Measurements from ENCODE around the gene GSC2. TPM values are rescaled to one million over a fixed set of nuclear protein-coding genes. Genes with fewer than 3 reads are reported as not detected.
A peak's percentile ranks its signal among the peaks of the same experiment; 100 is the strongest.

Gene GSC2
- total RNA-seq, 2 experiments from 2014 or later, result not detected

GRCh38 chr22:19173047-19174035 is 23.2 kb upstream of the GSC2 start:
- intact Hi-C loops (cut with DNase I, micrococcal nuclease), result no loop called here
- CTCF ChIA-PET, result interaction anchor here (1.2 to 1.9 kb wide), 2 partner anchors 27 to 29 kb away, joined by 3 to 7 read pairs; partner anchors contain the start of gene ESS2
- peaks cover 20 to 21% of the 10 kb centered on the region in 2 experiments for H3K27me3 ChIP-seq (ENCODE audit: control insufficient read depth in 1 of 2, insufficient read depth in 2 of 2, low read length in 2 of 2)
- peaks cover 0 to 7% of the 10 kb centered on the region in 2 experiments for H3K9me3 ChIP-seq (ENCODE audit: control insufficient read depth in 1 of 2, insufficient read depth in 1 of 2, low read length in 2 of 2)
- H3K27ac Mint-ChIP-seq, result peak overlapping the region; percentile 93
- peak overlapping the region; percentile 93 for H3K4me3 Mint-ChIP-seq
- no peak overlapping the region for H3K4me3 ChIP-seq (ENCODE audit: low read length)
- H3K4me1 ChIP-seq (ENCODE audit: insufficient read depth, low read length), result peaks cover 61% of the 10 kb centered on the region
- H3K36me3 Mint-ChIP-seq (ENCODE audit: low read depth), result peaks cover 12% of the 10 kb centered on the region
- no peak for DNase-seq
- ATAC-seq (ENCODE audit: poor library complexity), result no peak
- peaks cover 35% of the 10 kb centered on the region for H3K4me1 Mint-ChIP-seq (ENCODE audit: low read depth)
- POLR2A ChIA-PET, result interaction anchor here (0.6 to 1.1 kb wide), 3 partner anchors 58 to 304 kb away, joined by 3 to 4 read pairs (median 4); no protein-coding TSS in a partner anchor
- H3K9me3 Mint-ChIP-seq, result no peaks in the 10 kb centered on the region
- peaks cover 22% of the 10 kb centered on the region for H3K27me3 Mint-ChIP-seq
- TF ChIP-seq, protein P1, sequence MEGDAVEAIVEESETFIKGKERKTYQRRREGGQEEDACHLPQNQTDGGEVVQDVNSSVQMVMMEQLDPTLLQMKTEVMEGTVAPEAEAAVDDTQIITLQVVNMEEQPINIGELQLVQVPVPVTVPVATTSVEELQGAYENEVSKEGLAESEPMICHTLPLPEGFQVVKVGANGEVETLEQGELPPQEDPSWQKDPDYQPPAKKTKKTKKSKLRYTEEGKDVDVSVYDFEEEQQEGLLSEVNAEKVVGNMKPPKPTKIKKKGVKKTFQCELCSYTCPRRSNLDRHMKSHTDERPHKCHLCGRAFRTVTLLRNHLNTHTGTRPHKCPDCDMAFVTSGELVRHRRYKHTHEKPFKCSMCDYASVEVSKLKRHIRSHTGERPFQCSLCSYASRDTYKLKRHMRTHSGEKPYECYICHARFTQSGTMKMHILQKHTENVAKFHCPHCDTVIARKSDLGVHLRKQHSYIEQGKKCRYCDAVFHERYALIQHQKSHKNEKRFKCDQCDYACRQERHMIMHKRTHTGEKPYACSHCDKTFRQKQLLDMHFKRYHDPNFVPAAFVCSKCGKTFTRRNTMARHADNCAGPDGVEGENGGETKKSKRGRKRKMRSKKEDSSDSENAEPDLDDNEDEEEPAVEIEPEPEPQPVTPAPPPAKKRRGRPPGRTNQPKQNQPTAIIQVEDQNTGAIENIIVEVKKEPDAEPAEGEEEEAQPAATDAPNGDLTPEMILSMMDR (IDR thresholded peaks at IDR 0.05), result no peak
- H3K27ac ChIP-seq (ENCODE audit: low read depth in 1 of 2, low read length in 2 of 2), result no peak overlapping the region
- peaks cover 3% of the 10 kb centered on the region for H3K36me3 ChIP-seq (ENCODE audit: insufficient read depth, low read length)

DNA sequence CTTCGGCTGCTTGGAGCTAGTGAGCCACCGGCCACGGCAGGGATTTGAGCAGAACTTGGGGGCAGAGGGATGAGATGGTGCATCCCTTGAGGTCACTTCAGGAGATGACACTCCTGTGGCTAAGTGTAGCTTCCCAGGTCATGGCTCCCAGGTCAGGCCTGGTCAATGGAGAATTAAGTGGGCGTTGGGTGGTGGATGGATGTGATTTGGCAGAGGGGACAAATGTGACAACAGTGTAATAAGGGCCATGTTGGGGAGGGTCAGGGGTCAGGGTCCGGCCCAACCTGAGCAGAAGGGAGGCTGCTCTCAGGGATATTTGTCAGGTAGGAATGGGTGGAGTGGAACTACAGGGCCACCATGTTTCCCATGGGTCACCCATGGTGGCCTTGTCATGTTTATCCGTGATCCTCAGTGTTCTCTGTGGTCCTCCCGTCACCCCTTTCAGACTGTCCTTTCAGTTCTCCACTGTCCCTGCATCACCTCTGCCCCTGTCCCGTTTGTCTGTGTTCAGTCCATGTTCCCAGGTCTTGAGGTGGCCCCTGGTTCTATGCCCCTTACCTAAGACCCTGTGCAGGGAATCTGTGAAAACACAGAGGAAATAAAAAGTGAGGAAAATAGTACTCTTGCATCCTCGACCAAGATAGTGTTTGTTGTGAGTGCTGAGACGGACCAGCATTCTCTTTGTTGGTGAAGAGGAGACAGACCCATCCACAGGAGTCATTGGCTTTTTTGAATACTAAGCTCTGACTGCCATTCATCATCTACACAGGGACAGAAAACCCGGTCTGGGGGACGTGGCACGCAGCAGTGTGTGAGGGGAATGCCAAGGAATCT is 22.3 kb upstream of the GSC2 start:
- peaks cover 12% of the 10 kb centered on the region for H3K36me3 Mint-ChIP-seq (ENCODE audit: low read depth)
- H3K4me1 Mint-ChIP-seq (ENCODE audit: low read depth), result peaks cover 37% of the 10 kb centered on the region
- H3K27me3 Mint-ChIP-seq, result peaks cover 31% of the 10 kb centered on the region
- no peak for ATAC-seq (ENCODE audit: poor library complexity)
- H3K4me3 Mint-ChIP-seq, result peak overlapping the region; percentile 93
- Histone ChIP-seq H3K4me3 (ENCODE audit: low read length) (peak overlapping the region; percentile 98), H3K27ac (ENCODE audit: low read depth in 1 of 2, low read length in 2 of 2) (peak overlapping the region; percentile 69 to 78), H3K36me3 (ENCODE audit: insufficient read depth, low read length) (peaks cover 3% of the 10 kb centered on the region), H3K4me1 (ENCODE audit: insufficient read depth, low read length) (peaks cover 56% of the 10 kb centered on the region), H3K9me3 (ENCODE audit: control insufficient read depth in 1 of 2, insufficient read depth in 1 of 2, low read length in 2 of 2) (peaks cover 0 to 7% of the 10 kb centered on the region in 2 experiments), H3K27me3 (ENCODE audit: control insufficient read depth in 1 of 2, insufficient read depth in 2 of 2, low read length in 2 of 2) (peaks cover 28 to 30% of the 10 kb centered on the region in 2 experiments)
- POLR2A ChIA-PET, result interaction anchor here (0.6 kb wide), 1 partner anchor 59 kb away, joined by 4 read pairs; no protein-coding TSS in a partner anchor
- DNase-seq, result no peak
- CTCF ChIA-PET, result interaction anchor here (1.9 kb wide), 1 partner anchor 28 kb away, joined by 7 read pairs; the partner anchor contains the start of gene ESS2
- TF ChIP-seq, protein P1 (IDR thresholded peaks at IDR 0.05), result no peak
- intact Hi-C loops (cut with DNase I, micrococcal nuclease), result no loop called here
- peak overlapping the region; percentile 93 for H3K27ac Mint-ChIP-seq
- H3K9me3 Mint-ChIP-seq, result no peaks in the 10 kb centered on the region

DNA sequence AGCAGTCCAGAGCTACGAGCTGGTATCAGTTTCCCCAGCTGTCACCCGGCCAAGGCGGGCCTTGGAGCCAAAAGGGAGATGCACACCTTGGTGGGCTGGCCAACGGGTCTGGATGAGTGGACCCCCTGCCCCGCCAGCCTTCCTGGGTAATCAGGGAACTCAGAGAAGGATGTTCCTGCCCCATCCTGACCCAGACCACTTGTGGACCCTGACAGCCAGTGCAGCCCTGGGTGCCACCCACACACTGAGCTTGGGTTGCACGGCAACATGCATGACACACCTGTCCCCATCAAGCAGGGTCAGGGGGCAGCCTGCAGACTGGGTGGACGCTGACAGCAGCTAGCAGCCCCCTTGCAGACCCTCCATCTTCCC is 19.8 kb upstream of the GSC2 start:
- DNase-seq (no peak), ATAC-seq (ENCODE audit: poor library complexity) (no peak)
- H3K27me3 ChIP-seq (ENCODE audit: control insufficient read depth in 1 of 2, insufficient read depth in 2 of 2, low read length in 2 of 2), result peaks cover 42 to 44% of the 10 kb centered on the region in 2 experiments
- intact Hi-C loops (cut with DNase I, micrococcal nuclease), result no loop called here
- H3K4me3 ChIP-seq (ENCODE audit: low read length), result no peak overlapping the region
- Mint-ChIP-seq H3K4me3 (peak overlapping the region; percentile 93), H3K36me3 (ENCODE audit: low read depth) (peaks cover 12% of the 10 kb centered on the region), H3K4me1 (ENCODE audit: low read depth) (peaks cover 37% of the 10 kb centered on the region), H3K27me3 (peaks cover 49% of the 10 kb centered on the region), H3K27ac (peak overlapping the region; percentile 93), H3K9me3 (no peaks in the 10 kb centered on the region)
- ChIA-PET CTCF (no interaction called here), POLR2A (interaction anchor here (0.8 kb wide), 1 partner anchor 97 kb away, joined by 3 read pairs; no protein-coding TSS in a partner anchor)
- no peak overlapping the region for H3K27ac ChIP-seq (ENCODE audit: low read depth in 1 of 2, low read length in 2 of 2)
- peaks cover 51% of the 10 kb centered on the region for H3K4me1 ChIP-seq (ENCODE audit: insufficient read depth, low read length)
- TF ChIP-seq, protein P1 (IDR thresholded peaks at IDR 0.05), result no peak
- H3K36me3 ChIP-seq (ENCODE audit: insufficient read depth, low read length), result no peaks in the 10 kb centered on the region
- H3K9me3 ChIP-seq (ENCODE audit: control insufficient read depth in 1 of 2, insufficient read depth in 1 of 2, low read length in 2 of 2), result peaks cover 0 to 9% of the 10 kb centered on the region in 2 experiments

Measured in CD4-positive, alpha-beta T cell (primary cell).